ENCODE results near the gene ZFHX3.

The ZFHX3 gene

GRCh38 chr16:73037331-73037745, 10.6 kb downstream of the ZFHX3 start:
- DNase-seq = no peak

- DNase-seq = no peak
Measured at GRCh38 chr16:73036074-73036826, 11.7 kb downstream of the ZFHX3 start.

GRCh38 chr16:73034374-73034773, 13.6 kb downstream of the ZFHX3 start:
- DNase-seq = no peak

- no peak for DNase-seq
Measured at GRCh38 chr16:73033271-73033998, 14.5 kb downstream of the ZFHX3 start.

- DNase-seq = no peak
Measured at GRCh38 chr16:73032541-73033270, 15.2 kb downstream of the ZFHX3 start.

GRCh38 chr16:73031984-73032383, 15.9 kb downstream of the ZFHX3 start:
- DNase-seq = no peak

- DNase-seq = no peak
Measured at GRCh38 chr16:73031155-73031866, 16.6 kb downstream of the ZFHX3 start.

GRCh38 chr16:73028721-73029361, 19.1 kb downstream of the ZFHX3 start:
- no peak for DNase-seq

- DNase-seq = no peak
Measured at GRCh38 chr16:73028263-73028662, 19.7 kb downstream of the ZFHX3 start.

- DNase-seq = no peak
Measured at GRCh38 chr16:73027685-73028111, 20.2 kb downstream of the ZFHX3 start.

GRCh38 chr16:73026754-73027684, 20.9 kb downstream of the ZFHX3 start:
- no peak for DNase-seq

GRCh38 chr16:73025856-73026210, 22.1 kb downstream of the ZFHX3 start:
- DNase-seq = no peak

- no peak for DNase-seq
Measured at GRCh38 chr16:73025151-73025855, 22.6 kb downstream of the ZFHX3 start.

GRCh38 chr16:73024571-73025105, 23.3 kb downstream of the ZFHX3 start:
- no peak for DNase-seq

- DNase-seq = no peak
Measured at GRCh38 chr16:73023752-73024570, 24.0 kb downstream of the ZFHX3 start.

GRCh38 chr16:73023320-73023719, 24.6 kb downstream of the ZFHX3 start:
- DNase-seq = no peak

- DNase-seq = no peak
Measured at GRCh38 chr16:73022534-73022933, 25.4 kb downstream of the ZFHX3 start.

- no peak for DNase-seq
Measured at GRCh38 chr16:73021866-73022495, 25.9 kb downstream of the ZFHX3 start.

- DNase-seq = no peak
Measured at GRCh38 chr16:73020409-73020884, 27.5 kb downstream of the ZFHX3 start.
